Motor neuron (in vitro differentiated cells): ENCODE results near the gene GAPDHS. TPM values are rescaled to one million over a fixed set of nuclear protein-coding genes. Genes with fewer than 3 reads are reported as not detected.

Experiments used
- ATAC-seq, 8 experiments: fragments of 200-7000 bp; cut with Tn5 transposase; replicated peaks in 6 of 8; 2 replicates each; pipeline ENCODE4 v1.8.0; 2021; ENCODE audit warnings: mild to moderate bottlenecking in 8 of 8, moderate library complexity in 8 of 8
- H3K27ac ChIP-seq, 2 donors: fragments of 250-450 bp; sonication (Bioruptor Pico); 2 replicates each; pipeline ENCODE4 v1.9.0; 2021; ENCODE audit warnings: antibody characterized with exemption in 2 of 2, mild to moderate bottlenecking in 2 of 2, moderate library complexity in 1 of 2
- H3K4me1 ChIP-seq, 2 donors: fragments of 250-450 bp; sonication (Bioruptor Pico); replicated peaks in 1 of 2; 2 replicates each; pipeline ENCODE4 v1.6.1; 2021; ENCODE audit warnings: antibody characterized with exemption in 2 of 2, mild to moderate bottlenecking in 2 of 2, moderate library complexity in 1 of 2
- H3K4me3 ChIP-seq, 5 donors: fragments of 250-450 bp; sonication (Bioruptor Pico); 2 replicates each; pipeline ENCODE4 v1.9.0; 2021; ENCODE audit warnings: antibody characterized with exemption in 5 of 5, mild to moderate bottlenecking in 5 of 5, moderate library complexity in 4 of 5
- WGBS, 10 experiments: fragments of 450-650 bp; shearing (Covaris generic); methylation state at CpG; one replicate each; pipeline ENCODE4 v1.0.0; 2022; 5-methylcytosine and 5-hydroxymethylcytosine counted together
- in situ Hi-C, 9 experiments: fragments of 400-800 bp; cut with MboI; loops; one replicate each; pipeline ENCODE4 v1.15.0; 2021; ENCODE audit warnings: low sequenced_read_pairs in 9 of 9, low pct_unique_long_range_greater_than_20kb in 2 of 9; ENCODE audit not compliant: unreplicated experiment in 9 of 9
- total RNA-seq, 8 experiments: library from RNA; unstranded; fragments of 300-600 nt; gene quantifications; 2 replicates each; pipeline versions ENCODE4 v1.2.3 to v1.2.4, GENCODE V29; 2022

GAPDHS gene
- total RNA-seq, 8 experiments from 2014 or later = not detected

GRCh38 chr19:35498984-35499527, 34.2 kb upstream of the GAPDHS start:
- Histone ChIP-seq H3K4me1 (no peaks in the 10 kb centered on the region), H3K4me3 (no peak overlapping the region), H3K27ac (no peak overlapping the region)
- in situ Hi-C loops = loop anchor here in 2 of 9 experiments (10.0 to 25.0 kb wide), 2 partner anchors 137 to 154 kb away; partner anchors contain the start of genes FFAR1 (in 1 of the 2), FFAR3 (in 1 of the 2) and GPR42 (in 1 of the 2)
- ATAC-seq = peak in 3 of 8 experiments; percentile 36 to 73 (median 66)
- WGBS, 10 experiments = 20 to 90% (median 50%) methylated on average over 2 to 9 of the region's 9 CpGs

- 80 to 100% (median 83%) methylated on average over 1 to 4 of the region's 10 CpGs; no CpG with 5 or more reads in 5 of the 10 experiments for WGBS, 10 experiments
- Histone ChIP-seq H3K4me1 (no peaks in the 10 kb centered on the region), H3K27ac (no peak overlapping the region), H3K4me3 (no peak overlapping the region)
- no peak for ATAC-seq
- in situ Hi-C loops = no loop called here
These were observed 32.6 kb upstream of the GAPDHS start for GRCh38 chr19:35500611-35501010.

- Histone ChIP-seq H3K4me3 (no peak overlapping the region), H3K4me1 (no peaks in the 10 kb centered on the region), H3K27ac (no peak overlapping the region)
- in situ Hi-C loops = no loop called here
- WGBS, 10 experiments = 20 to 100% (median 37%) methylated on average over 1 to 8 of the region's 15 CpGs; no CpG with 5 or more reads in 6 of the 10 experiments
- ATAC-seq = peak in 7 of 8 experiments; percentile 47 to 85 (median 57)
These were observed 31.6 kb upstream of the GAPDHS start for GRCh38 chr19:35501684-35502083.

- Histone ChIP-seq H3K4me3 (no peak overlapping the region), H3K27ac (no peak overlapping the region), H3K4me1 (no peaks in the 10 kb centered on the region)
- 57% methylated on average over 1 of the region's 4 CpGs; no CpG with 5 or more reads in 9 of the 10 experiments for WGBS, 10 experiments
- no peak for ATAC-seq
- in situ Hi-C loops = no loop called here
These were observed 30.5 kb upstream of the GAPDHS start for GRCh38 chr19:35502751-35503150.

GRCh38 chr19:35506011-35506410, 27.2 kb upstream of the GAPDHS start:
- in situ Hi-C loops = no loop called here
- 0 to 88% (median 65%) methylated on average over 1 to 6 of the region's 7 CpGs; no CpG with 5 or more reads in 5 of the 10 experiments for WGBS, 10 experiments
- no peak for ATAC-seq

GRCh38 chr19:35507561-35507960, 25.7 kb upstream of the GAPDHS start:
- no peak overlapping the region for H3K4me3 ChIP-seq
- 48 to 100% (median 70%) methylated on average over 1 to 8 of the region's 11 CpGs; no CpG with 5 or more reads in 4 of the 10 experiments for WGBS, 10 experiments

More at GRCh38 chr19:35506011-35506410, 27.2 kb upstream of the GAPDHS start:
- Histone ChIP-seq H3K4me3 (no peak overlapping the region), H3K27ac (no peak overlapping the region), H3K4me1 (no peaks in the 10 kb centered on the region)

GRCh38 chr19:35508129-35508528, 25.1 kb upstream of the GAPDHS start:
- no peak for ATAC-seq
- 45 to 92% (median 77%) methylated on average over 1 to 2 of the region's 3 CpGs; no CpG with 5 or more reads in 4 of the 10 experiments for WGBS, 10 experiments
- H3K27ac ChIP-seq = no peak overlapping the region
- no peak overlapping the region for H3K4me3 ChIP-seq
- in situ Hi-C loops = no loop called here
- no peaks in the 10 kb centered on the region for H3K4me1 ChIP-seq

More at GRCh38 chr19:35507561-35507960, 25.7 kb upstream of the GAPDHS start:
- ATAC-seq = no peak
- in situ Hi-C loops = no loop called here
- Histone ChIP-seq H3K4me1 (no peaks in the 10 kb centered on the region), H3K27ac (no peak overlapping the region)

- peak in 3 of 8 experiments; percentile 35 to 62 (median 50) for ATAC-seq
- in situ Hi-C loops = no loop called here
- no peak overlapping the region for H3K27ac ChIP-seq
- no peaks in the 10 kb centered on the region for H3K4me1 ChIP-seq
- H3K4me3 ChIP-seq = no peak overlapping the region
- 13 to 43% (median 26%) methylated on average over 1 to 11 of the region's 12 CpGs for WGBS, 10 experiments
These were observed 24.1 kb upstream of the GAPDHS start for GRCh38 chr19:35509018-35509652.

GRCh38 chr19:35509861-35510625, 23.2 kb upstream of the GAPDHS start:
- H3K4me3 ChIP-seq = peak overlapping the region in 4 of 5 donors; percentile 10 to 33 (median 15)
- H3K27ac ChIP-seq = no peak overlapping the region
- peak; percentile 47 to 94 (median 90) for ATAC-seq
- no peaks in the 10 kb centered on the region for H3K4me1 ChIP-seq
- WGBS, 10 experiments = 0 to 6% (median 3%) methylated on average over 2 to 25 of the region's 39 CpGs; no CpG with 5 or more reads in 2 of the 10 experiments
- in situ Hi-C loops = no loop called here

- in situ Hi-C loops = no loop called here
- no peaks in the 10 kb centered on the region for H3K4me1 ChIP-seq
- no peak for ATAC-seq
- H3K4me3 ChIP-seq = peak overlapping the region in 2 of 5 donors; percentile 10 to 33
- WGBS, 10 experiments = 0 to 37% (median 20%) methylated on average over 1 to 10 of the region's 15 CpGs; no CpG with 5 or more reads in 5 of the 10 experiments
- no peak overlapping the region for H3K27ac ChIP-seq
These were observed 22.7 kb upstream of the GAPDHS start for GRCh38 chr19:35510626-35510964.

- 50 to 90% (median 89%) methylated on average over 1 to 5 of the region's 7 CpGs; no CpG with 5 or more reads in 6 of the 10 experiments for WGBS, 10 experiments
- H3K4me3 ChIP-seq = no peak overlapping the region
- H3K27ac ChIP-seq = no peak overlapping the region
- in situ Hi-C loops = no loop called here
- no peak for ATAC-seq
- H3K4me1 ChIP-seq = no peaks in the 10 kb centered on the region
These were observed 21.9 kb upstream of the GAPDHS start for GRCh38 chr19:35511337-35511736.

- ATAC-seq = no peak
- H3K27ac ChIP-seq = no peak overlapping the region
- H3K4me3 ChIP-seq = no peak overlapping the region
- no peaks in the 10 kb centered on the region for H3K4me1 ChIP-seq
- 39 to 91% (median 58%) methylated on average over 2 to 6 of the region's 15 CpGs; no CpG with 5 or more reads in 6 of the 10 experiments for WGBS, 10 experiments
- in situ Hi-C loops = no loop called here
These were observed 20.2 kb upstream of the GAPDHS start for GRCh38 chr19:35512831-35513627.
